ELR (cell line): ENCODE results near the gene TGM2.
A peak's percentile ranks its signal among the peaks of the same experiment; 100 is the strongest.

Experiments used
- DNase-seq: peaks from one replicate; pipeline ENCODE4 v3.0.0-alpha.2; 2015; ENCODE audit warnings: low read depth

Gene TGM2

DNA sequence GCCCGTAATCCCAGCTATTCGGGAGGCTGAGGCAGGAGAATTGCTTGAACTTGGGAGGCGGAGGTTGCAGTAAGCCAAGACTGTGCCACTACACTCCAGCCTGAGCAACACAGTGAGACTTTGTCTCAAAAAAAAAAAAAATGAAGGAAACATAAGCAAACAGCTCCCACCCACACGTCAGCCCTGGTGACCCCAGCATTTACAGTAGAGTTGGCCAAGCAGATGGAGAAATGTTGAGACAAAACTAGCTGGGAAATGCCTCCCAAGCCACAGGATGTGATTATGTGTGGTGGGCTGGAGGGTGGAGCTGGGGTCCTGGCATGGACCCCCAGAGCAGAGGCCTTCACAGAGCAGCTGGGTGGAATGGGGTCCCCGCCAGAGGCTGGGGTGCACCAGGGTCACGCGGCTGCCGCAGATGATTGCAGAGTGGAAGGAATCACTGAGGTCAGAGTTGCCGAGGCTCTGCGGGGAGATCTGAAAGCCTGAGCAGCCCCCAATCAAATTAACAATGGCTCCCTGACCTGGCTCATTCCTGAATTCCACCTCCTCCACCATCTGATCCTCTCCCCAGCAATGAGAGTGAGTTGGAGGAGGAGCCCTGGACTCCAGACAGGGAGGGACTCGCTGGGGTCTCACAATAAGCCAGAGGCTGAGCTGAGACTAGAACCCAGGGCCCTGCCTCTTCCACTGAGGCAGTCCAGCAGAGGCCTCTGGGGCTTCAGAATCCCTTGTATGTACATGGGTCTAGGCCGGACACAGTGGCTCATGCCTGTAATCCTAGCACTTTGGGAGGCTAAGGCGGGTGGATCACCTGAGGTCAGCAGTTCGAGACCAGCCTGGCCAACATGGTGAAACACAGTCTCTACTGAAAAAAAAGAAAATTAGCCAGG, 34.7 kb upstream of the TGM2 start:
- no peak for DNase-seq

DNA sequence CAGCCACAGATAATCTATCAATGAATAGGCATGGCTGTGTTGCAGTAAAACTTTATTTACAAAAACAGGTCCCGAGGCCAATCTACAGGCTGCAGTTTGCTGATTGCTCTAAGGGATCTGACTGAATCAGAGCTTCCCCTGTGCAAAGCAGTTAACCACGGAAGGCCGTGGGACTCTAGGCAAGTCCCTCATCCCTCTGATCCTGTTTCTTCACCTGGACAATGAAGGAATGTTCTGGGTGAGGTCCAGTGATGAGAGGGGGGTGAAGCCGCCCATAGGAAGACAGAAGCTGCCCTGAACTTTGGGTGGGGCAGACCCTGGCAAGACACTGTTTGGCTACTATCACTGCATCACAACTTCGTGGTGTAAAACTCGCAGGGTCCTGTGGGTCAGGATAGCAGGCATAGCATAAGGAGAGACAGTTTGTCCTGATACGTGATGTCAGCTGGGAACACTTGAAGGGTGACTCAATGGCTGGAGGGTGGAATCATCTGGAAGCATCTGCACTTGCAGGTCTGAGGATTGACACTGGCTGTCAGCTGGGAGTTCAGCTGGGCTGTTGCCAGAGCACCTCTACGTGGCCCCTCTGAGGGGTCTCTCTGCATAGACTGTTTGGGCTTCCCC, 33.3 kb upstream of the TGM2 start:
- DNase-seq: peak; percentile 67

DNA sequence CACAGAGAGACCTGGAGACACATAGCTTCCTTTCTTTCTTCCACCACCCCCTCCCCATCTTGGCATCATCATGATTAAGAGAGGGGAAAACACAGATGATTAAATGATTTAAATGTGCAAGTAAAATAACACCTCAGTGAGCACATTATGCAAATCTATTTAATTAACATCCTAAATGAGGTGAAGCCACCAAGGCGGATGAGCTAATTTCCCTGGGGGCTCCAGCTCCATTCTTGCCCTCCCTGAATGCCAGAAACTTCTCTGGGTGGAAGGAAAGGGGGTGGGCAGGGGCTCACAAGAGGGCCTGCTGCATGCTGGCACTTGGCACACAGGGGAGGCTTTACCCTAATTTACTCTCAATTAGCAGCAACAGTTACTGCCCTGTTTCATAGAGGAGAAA, 32.5 kb upstream of the TGM2 start:
- no peak for DNase-seq

DNA sequence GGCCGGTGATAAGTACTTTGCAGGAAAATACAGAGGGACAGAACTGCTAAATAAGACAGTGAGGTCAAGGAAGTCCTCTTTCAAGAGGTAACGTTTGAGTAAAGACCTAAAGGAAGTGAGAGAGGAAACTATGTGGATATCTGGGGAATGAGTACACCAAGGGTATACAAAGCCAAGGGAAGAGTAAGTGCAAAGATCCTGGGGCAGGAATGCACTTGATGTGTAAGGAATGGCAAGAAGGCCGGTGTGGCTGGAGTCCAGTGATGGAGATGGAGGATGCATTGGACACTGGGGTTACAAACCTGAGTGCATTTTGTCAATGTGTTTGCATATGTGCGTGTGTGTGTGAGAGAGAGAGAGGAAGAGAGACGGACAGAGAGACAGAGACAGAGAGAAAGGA, 32.1 kb upstream of the TGM2 start:
- no peak for DNase-seq

DNA sequence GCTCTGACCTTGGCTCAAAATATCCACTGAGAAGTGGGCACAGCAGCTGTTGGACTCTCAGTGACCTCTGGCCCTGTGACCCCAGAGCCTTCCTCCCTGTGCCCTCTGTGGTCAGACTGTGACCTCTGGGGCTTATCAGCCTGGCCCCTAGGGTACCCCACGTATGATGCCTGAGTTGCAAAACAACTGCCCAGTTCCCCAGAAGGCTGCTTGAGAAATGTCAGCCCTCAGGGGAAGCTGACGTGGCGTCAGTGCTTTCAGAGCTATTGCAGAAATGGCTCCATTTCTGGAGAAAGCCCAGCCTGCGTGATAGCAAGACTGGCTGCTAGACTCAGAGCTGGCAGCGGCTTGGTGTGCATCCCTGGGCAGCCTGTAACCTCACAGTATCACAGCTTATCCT, 31.5 kb upstream of the TGM2 start:
- peak; percentile 93 for DNase-seq

DNA sequence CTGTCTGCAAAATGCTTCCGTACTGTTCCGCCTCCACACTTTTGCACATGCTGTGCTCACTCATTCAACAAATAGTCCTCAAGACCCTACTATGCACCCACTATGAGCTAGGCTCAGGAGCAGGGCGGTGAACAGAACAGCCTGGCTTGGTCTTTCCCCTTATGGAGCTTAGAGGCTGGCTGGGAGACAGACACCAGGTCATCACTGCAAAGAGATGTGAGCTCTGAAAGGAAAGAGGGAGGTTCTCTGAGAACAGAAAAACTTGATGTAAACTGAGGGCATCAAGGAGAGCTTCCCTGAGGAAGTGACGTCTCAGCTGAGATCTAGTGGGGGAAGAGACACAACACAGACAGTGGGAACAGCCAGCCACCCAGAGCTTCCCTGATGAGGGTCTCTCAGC, 31.0 kb upstream of the TGM2 start:
- no peak for DNase-seq

DNA sequence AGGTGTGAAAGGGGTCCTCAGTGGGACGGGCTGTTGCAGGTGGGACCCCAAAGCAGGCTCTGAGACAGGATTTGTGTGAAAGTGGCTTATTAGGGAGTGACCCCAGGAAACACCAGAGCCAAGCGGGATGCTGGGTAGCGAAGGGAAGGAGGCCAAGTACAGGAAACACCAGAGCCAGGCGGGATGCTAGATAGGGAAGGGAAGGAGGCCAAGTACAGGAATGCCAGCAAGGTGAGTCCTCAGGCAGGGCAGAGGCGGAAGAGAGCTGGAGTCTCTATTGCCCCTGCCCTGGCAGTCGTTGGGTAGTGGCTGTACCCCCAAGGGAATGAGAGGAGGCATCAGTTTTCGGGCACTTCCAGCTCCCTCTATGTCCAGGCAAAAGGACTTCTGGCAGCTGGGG, 30.5 kb upstream of the TGM2 start:
- no peak for DNase-seq

DNA sequence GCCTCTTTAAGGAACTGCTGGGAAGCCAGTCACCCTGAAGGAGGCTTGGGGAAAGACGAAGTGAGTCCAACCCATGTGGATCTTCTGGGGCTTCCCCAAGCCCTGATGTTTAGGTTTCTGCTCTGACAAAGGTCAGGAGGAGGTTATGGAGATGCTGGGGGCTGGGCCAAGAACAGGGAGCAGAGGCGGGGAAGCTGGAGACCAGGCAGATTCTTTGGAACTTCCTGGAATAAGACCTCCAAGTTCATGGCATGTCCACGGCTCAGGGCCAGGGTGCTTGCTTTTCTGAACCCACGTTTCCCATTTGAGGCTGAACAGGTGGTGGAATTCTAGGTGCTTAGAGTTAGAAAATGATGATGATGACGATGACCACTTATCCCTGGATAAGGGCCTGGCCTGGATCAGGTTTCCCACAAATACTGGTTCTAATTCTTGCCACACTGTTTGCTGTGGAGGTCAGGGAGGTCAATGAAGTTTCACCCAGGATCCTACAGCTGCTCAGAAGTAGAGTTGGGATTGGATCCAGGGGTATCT, 30.0 kb upstream of the TGM2 start:
- no peak for DNase-seq

DNA sequence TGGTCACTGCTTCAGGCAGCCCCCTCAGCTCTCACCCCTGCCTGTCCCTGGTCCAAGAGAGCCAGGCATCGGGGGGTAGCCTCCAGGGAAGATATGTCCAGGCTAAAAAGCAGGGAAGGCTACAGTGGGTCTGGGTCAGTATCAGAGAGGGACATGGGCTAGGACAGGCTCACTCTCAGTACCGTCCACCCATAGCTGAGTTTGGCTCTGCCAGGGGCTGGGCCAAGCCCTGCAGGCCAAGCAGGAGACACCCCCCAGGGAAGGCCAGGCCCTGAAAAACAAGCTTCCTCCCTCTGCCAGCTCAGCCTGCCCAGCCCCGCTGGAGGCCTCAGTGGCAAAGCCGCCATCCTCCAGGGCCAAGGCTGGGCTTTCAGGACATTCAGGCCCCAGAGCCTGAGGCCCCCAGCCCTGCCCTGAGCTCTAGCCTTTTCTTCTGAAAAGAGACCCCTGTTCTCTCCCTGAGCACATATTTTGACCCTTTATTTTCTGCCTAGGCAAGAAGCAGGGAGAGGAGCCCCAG, 28.6 kb upstream of the TGM2 start:
- no peak for DNase-seq

DNA sequence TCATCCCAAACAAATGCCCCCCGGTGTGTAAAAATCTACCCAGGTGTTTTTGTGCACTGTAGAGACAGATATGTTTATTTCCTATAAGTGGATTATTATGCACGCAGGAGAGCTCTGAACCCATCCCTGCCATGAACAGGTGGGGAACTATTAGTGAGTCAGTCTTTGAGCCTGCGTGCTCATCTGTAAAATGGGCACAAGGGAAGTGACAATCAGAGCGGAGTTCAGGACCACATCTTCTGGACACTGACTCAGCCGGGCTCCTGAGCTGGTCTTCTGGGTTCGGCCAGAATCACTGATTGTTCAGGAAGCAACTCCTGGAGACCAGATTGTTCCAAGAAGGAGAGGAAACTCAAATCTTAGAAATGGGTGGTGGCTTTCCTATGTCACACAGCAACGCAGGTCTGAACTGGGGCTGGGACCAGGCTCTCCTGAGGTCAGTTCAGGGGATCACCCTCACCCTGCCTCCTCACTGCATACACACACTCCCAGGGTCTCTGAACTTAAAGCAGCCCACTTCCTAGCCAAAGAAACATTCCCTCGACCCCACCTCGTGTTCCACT, 27.3 kb upstream of the TGM2 start:
- no peak for DNase-seq

DNA sequence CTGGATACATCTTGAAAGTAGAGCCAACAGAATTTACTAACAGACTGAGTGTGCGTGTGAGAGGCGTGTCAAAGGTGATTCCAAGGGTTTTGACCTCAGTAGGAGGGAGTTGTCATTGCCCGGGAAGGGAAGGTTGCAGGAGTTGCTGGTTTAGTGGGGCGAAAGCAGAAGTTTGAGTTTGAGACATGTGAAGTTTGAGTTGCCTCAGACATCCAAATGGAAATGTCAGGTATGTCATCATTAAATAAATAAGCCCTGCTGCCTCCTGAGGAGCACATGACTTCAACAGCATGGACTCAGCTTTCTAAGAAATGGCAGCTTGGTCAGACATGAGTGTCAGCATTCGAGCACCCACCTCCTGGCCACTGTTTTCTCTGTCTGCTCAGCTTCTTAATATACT, 26.6 kb upstream of the TGM2 start:
- DNase-seq: no peak

DNA sequence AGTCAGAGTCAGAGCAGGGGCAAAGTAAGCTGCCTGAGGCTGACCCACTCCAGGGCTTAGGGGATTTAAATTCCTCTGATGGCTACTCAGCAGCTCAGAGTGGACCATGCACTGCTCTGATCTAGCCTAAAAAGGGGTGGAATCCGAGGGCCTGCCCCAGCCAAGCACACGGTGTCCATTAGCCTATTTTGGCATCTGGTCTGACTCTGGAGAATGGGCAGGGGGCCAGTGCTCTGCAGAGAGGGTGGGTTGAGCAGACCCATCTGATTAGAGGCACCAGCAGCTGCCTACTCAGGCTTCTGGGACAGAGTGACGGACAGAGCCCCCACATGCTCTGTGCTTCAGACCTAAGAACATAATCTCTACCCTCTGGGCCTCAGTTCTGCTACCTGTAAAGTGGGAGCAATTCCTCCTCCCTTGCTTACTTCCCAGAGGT, 25.9 kb upstream of the TGM2 start:
- DNase-seq: no peak

DNA sequence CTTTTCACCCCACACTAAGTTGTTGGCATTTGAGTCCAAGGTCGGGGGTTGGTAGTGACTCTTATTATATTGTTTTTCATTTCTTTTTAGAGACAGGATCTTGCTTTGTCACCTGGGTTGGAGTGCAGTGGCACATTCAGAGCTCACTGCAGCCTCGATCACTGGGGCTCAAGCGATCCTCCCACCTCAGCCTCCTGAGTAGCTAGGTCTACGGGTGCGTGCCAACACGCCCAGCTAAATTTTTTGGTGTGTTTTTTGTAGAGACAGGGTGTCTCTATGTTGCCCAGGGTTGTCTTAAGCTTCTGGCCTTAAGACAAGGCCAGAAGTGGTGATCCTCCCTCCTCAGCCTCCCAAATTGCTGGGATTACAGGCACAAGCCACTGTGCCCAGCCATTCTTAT, 25.1 kb upstream of the TGM2 start:
- no peak for DNase-seq

DNA sequence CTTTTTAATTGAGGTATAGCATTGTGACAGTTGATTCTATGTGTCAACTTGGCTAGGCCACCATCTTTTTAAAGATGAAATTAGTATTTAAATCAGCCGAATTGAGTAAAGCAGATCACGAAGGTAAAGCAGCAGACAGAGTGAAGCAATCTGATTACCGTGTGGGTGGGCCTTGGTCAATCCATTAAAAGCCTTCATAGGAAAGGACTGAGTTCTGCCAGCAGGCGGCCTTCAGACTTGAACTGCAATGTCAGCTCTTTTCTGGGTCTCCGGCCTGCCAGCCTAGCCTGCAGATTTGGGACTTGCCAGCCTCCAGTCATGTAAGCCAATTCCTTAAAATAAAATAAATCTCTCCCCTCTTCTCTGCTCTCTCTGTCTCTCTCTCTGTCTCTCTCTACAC, 22.4 kb upstream of the TGM2 start:
- peak; percentile 77 for DNase-seq

DNA sequence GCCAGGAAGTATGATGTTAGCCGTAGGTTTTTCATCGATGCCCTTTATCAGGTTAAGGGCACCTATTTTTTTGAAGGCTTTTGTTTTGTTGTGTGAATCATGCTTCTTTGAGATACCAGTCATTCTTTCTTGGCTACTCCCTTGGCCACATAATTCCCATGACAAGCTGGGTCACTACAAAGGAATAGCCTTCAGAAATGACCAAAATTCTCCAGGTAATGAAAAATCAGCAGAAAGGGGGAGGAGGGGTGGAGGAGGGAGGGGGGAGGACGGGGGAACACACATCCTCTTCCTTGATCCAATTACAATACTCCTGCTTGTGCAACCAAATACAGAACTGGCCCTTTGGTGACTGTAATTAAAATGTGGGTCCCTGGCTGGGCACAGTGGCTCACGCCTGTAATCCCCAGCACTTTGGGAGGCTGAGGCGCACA, 21.7 kb upstream of the TGM2 start:
- peak; percentile 93 for DNase-seq

DNA sequence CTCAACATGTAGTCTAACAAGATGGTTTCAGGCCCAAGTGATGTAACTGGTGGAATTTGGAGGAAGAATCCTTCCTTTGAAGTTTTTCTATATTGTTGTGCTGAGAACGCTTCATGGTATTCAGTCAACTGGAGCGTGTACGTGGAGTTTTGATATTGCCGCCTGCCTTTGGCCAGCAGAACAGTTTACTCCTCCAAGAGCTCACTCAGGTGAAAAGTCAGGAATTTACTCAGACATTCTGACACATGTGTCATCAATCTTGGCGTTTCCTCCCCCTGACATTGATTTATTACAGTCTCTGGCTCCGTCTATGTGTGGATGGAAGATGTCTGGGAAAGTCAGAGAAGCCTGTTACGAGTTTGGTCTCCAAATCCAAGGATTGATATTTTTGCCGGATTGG, 19.0 kb upstream of the TGM2 start:
- no peak for DNase-seq

DNA sequence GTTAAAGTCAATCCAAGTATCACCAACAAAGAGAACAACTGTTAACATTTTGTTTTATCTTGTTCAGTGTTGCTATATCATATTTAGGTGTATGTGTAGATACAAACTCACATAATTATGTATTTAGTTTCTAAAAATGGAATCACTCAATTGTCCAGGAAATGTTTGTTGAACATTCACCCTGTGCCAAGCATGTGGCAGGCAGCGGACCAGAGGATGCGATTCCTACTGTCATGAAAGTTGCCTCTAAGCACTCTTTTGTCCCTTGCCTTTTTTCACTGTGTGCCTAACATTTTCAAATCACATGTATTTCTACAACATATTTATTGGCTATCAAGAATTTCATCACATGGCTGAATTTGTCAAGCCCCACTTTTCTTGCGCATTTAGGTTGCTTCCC, 16.9 kb upstream of the TGM2 start:
- no peak for DNase-seq

DNA sequence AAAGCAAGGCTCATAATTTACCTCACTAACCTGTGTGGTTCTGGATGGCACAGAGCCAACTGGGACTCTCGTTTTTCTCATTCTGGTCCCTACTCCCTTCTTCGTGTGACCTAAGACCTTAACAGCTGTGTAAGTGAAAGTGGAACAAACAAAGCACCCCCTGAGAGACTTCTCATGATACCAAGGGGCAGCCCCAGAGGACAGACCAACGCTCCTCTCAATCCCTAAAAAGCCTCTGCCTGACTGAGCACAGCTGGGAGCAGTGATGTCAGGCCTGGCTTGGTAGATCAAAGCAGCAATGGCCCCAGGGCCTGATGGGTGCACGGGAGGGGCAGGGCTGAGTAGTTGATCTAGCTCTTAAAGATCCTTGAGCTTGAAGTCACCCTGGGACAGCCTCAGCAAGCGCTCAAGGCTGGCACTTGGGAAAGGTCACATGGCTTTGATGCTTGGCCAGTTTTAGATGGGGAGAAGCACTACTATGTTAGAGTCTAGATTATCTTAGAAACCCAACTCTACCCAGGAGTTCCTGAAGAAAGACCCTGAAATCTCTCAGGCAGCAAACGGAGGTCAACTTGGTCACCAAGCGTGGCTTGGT, 16.2 kb upstream of the TGM2 start:
- peak; percentile 41 for DNase-seq

DNA sequence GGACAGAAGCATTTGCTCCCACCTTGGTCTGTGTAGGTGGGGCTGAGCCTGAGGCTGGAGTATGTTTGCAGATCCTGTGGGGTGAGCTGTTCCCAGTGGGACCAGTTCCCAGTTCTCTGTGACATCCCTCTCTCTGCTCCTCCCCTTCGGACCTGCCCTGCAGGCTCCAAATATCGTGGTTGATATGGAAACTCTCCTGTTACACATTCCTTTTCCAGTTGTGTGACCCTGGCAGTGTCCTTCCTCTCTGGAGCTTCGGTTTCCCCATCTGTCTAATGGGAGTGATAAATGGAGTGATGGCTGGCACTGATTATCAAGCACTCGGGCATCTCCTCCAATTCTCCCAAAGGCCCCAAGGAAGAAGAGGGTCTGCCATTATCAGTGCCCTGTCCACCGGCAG, 15.7 kb upstream of the TGM2 start:
- DNase-seq: peak; percentile 50

DNA sequence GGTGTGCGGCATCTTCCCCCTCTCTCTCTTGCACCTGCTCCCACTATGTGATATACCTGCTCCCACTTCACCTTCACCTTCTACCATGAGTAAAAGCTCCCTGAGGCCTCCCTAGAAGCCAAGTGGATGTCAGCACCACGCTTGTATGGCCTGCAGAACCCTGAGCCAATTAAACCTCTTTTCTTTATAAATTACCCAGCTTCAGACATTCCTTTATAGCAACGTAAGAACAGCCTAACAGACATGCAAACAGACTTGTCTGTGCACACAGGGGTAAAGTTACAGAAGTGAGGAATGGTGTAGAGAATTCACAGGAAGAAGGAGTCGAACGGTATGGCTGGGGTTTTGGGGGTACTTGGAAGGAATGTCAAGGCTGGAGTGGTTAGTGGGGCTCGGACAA, 14.8 kb upstream of the TGM2 start:
- no peak for DNase-seq

DNA sequence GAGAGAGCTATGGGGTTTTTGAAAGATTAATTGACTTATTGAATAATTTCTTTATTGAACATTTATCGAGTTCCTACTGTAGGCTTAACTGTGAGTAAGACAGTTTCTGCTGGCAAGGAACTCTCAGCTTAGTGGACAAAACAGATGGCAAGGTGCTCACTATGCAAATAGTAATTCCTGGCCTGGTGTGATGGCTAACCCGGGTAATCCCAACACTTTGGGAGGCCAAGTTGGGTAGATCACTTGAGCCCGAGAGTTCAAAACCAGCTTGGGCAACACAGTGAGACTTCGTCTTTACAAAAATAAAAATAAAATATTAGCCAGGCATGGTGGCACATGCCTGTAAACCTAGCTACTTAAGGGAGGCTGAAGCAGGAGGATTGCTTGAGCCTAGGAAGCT, 13.5 kb upstream of the TGM2 start:
- DNase-seq: no peak

DNA sequence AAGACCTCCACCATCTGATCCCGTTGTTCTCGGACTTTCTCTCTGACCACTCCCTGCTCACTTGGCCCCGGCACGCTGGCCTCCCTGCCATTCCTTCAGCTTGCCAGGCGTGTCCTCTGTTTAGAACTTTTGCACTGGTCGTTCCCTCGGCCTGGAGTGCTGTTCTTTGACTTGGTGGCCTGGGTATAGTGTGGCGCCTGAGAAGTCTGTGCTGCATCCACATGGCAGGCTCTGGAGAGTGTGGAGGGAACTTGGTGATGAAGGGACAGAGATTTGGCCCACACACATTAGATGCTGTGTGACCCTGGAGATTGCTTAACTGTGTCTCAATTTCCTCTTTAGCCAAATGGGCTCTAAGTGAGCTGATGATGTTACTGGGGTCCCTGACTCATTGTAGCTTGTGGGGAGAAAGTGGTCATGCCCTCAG, 13.0 kb upstream of the TGM2 start:
- peak; percentile 62 for DNase-seq
